T-helper 17 cell (primary cell): ENCODE results near the gene XKR7. TPM values are rescaled to one million over a fixed set of nuclear protein-coding genes. Genes with fewer than 3 reads are reported as not detected.

Experiments
- ATAC-seq: fragments of 150-1000 bp; cut with Tn5 transposase; 2 replicates; pipeline ENCODE4 v1.10.0; 2021; ENCODE audit warnings: mild to moderate bottlenecking, moderate library complexity
- DNase-seq, 3 donors: peaks; one replicate each; pipeline versions ENCODE4 v3.0.0 to v3.0.0-alpha.2; 2020 to 2021
- H3K9me3 ChIP-seq: one replicate; pipeline ENCODE4 v1.7.0; 2013; ENCODE audit warnings: low read length, mild to moderate bottlenecking; ENCODE audit not compliant: control insufficient read depth, poor library complexity, severe bottlenecking
- H3K27ac Mint-ChIP-seq: one replicate; pipeline ENCODE4 v1.8.0; 2022; ENCODE audit warnings: mild to moderate bottlenecking, moderate library complexity, mixed read lengths
- H3K27me3 Mint-ChIP-seq: one replicate; pipeline ENCODE4 v1.8.0; 2022; ENCODE audit warnings: mixed read lengths
- H3K36me3 Mint-ChIP-seq: one replicate; pipeline ENCODE4 v1.8.0; 2022; ENCODE audit warnings: low read depth, mixed read lengths
- H3K4me1 Mint-ChIP-seq: one replicate; pipeline ENCODE4 v1.8.0; 2022; ENCODE audit warnings: mild to moderate bottlenecking, mixed read lengths
- H3K4me3 Mint-ChIP-seq: one replicate; pipeline ENCODE4 v1.8.0; 2022; ENCODE audit warnings: mild to moderate bottlenecking, moderate library complexity, mixed read lengths
- total RNA-seq, 4 donors: library from RNA in 2 of 4; stranded (reverse) in 2 of 4; gene quantifications; one replicate each; pipeline ENCODE4 v1.2.3 and lab custom pipeline; 2022 to 2026

XKR7 gene
- total RNA-seq, 2 donors from 2014 or later, result not detected

GRCh38 chr20:31974951-31975487 lies 7.1 kb downstream of the XKR7 start:
- Mint-ChIP-seq H3K27ac (no peak overlapping the region), H3K4me1 (peaks cover 2% of the 10 kb centered on the region), H3K4me3 (no peak overlapping the region), H3K36me3 (peaks cover 2% of the 10 kb centered on the region), H3K27me3 (peaks cover 77% of the 10 kb centered on the region)
- no peak for DNase-seq
- ATAC-seq, result no peak
- H3K9me3 ChIP-seq, result no peaks in the 10 kb centered on the region

- no peak for ATAC-seq
- Mint-ChIP-seq H3K27me3 (peaks cover 68% of the 10 kb centered on the region), H3K4me1 (peaks cover 2% of the 10 kb centered on the region), H3K4me3 (no peak overlapping the region), H3K27ac (no peak overlapping the region), H3K36me3 (peaks cover 4% of the 10 kb centered on the region)
- no peak for DNase-seq
- no peaks in the 10 kb centered on the region for H3K9me3 ChIP-seq
These were observed 7.9 kb downstream of the XKR7 start for GRCh38 chr20:31975874-31976273.

- no peaks in the 10 kb centered on the region for H3K9me3 ChIP-seq
- peaks cover 68% of the 10 kb centered on the region for H3K27me3 Mint-ChIP-seq
- H3K36me3 Mint-ChIP-seq, result peaks cover 5% of the 10 kb centered on the region
- no peak overlapping the region for H3K4me3 Mint-ChIP-seq
- H3K4me1 Mint-ChIP-seq, result peaks cover 5% of the 10 kb centered on the region
- ATAC-seq (no peak), DNase-seq (no peak)
- H3K27ac Mint-ChIP-seq, result no peak overlapping the region
These were observed 9.1 kb downstream of the XKR7 start for GRCh38 chr20:31977080-31977479.

GRCh38 chr20:31979713-31980426 lies 11.9 kb downstream of the XKR7 start:
- H3K9me3 ChIP-seq, result no peaks in the 10 kb centered on the region
- H3K4me1 Mint-ChIP-seq, result peaks cover 5% of the 10 kb centered on the region
- no peak overlapping the region for H3K4me3 Mint-ChIP-seq
- no peak for ATAC-seq
- no peak for DNase-seq
- H3K27ac Mint-ChIP-seq, result no peak overlapping the region
- peaks cover 7% of the 10 kb centered on the region for H3K36me3 Mint-ChIP-seq
- H3K27me3 Mint-ChIP-seq, result peaks cover 54% of the 10 kb centered on the region

- peaks cover 5% of the 10 kb centered on the region for H3K4me1 Mint-ChIP-seq
- H3K4me3 Mint-ChIP-seq, result no peak overlapping the region
- ATAC-seq (no peak), DNase-seq (no peak)
- H3K27me3 Mint-ChIP-seq, result peaks cover 44% of the 10 kb centered on the region
- H3K36me3 Mint-ChIP-seq, result peaks cover 7% of the 10 kb centered on the region
- no peaks in the 10 kb centered on the region for H3K9me3 ChIP-seq
- no peak overlapping the region for H3K27ac Mint-ChIP-seq
These were observed 13.8 kb downstream of the XKR7 start for GRCh38 chr20:31981784-31982183.

GRCh38 chr20:31984981-31985471 lies 17.1 kb downstream of the XKR7 start:
- Mint-ChIP-seq H3K27ac (no peak overlapping the region), H3K4me1 (peaks cover 12% of the 10 kb centered on the region), H3K4me3 (no peak overlapping the region), H3K27me3 (peaks cover 22% of the 10 kb centered on the region), H3K36me3 (peaks cover 7% of the 10 kb centered on the region)
- no peak for DNase-seq
- no peaks in the 10 kb centered on the region for H3K9me3 ChIP-seq
- ATAC-seq, result no peak

GRCh38 chr20:31987744-31988143 lies 19.8 kb downstream of the XKR7 start:
- Mint-ChIP-seq H3K4me3 (no peak overlapping the region), H3K4me1 (peaks cover 9% of the 10 kb centered on the region), H3K27me3 (peaks cover 17% of the 10 kb centered on the region), H3K36me3 (peaks cover 3% of the 10 kb centered on the region), H3K27ac (no peak overlapping the region)
- H3K9me3 ChIP-seq, result no peaks in the 10 kb centered on the region
- ATAC-seq (no peak), DNase-seq (no peak)

GRCh38 chr20:31988430-31989015 lies 20.6 kb downstream of the XKR7 start:
- Mint-ChIP-seq H3K27ac (peak overlapping the region; percentile 4), H3K4me1 (peaks cover 9% of the 10 kb centered on the region), H3K4me3 (no peak overlapping the region), H3K27me3 (peaks cover 17% of the 10 kb centered on the region), H3K36me3 (no peaks in the 10 kb centered on the region)
- ATAC-seq (no peak), DNase-seq (no peak)
- H3K9me3 ChIP-seq, result no peaks in the 10 kb centered on the region

- Mint-ChIP-seq H3K4me3 (no peak overlapping the region), H3K36me3 (no peaks in the 10 kb centered on the region), H3K27ac (no peak overlapping the region), H3K4me1 (peaks cover 9% of the 10 kb centered on the region), H3K27me3 (peaks cover 23% of the 10 kb centered on the region)
- H3K9me3 ChIP-seq, result no peaks in the 10 kb centered on the region
- no peak for ATAC-seq
- DNase-seq, result no peak
These were observed 21.2 kb downstream of the XKR7 start for GRCh38 chr20:31989030-31989645.

- Mint-ChIP-seq H3K4me1 (peaks cover 11% of the 10 kb centered on the region), H3K27me3 (peaks cover 36% of the 10 kb centered on the region), H3K4me3 (no peak overlapping the region), H3K36me3 (peaks cover 2% of the 10 kb centered on the region), H3K27ac (no peak overlapping the region)
- no peak for ATAC-seq
- DNase-seq, result no peak
- H3K9me3 ChIP-seq, result no peaks in the 10 kb centered on the region
These were observed 22.8 kb downstream of the XKR7 start for GRCh38 chr20:31990641-31991338.

GRCh38 chr20:31991339-31991705 lies 23.4 kb downstream of the XKR7 start:
- DNase-seq, result no peak
- ATAC-seq, result no peak
- Mint-ChIP-seq H3K4me1 (peaks cover 13% of the 10 kb centered on the region), H3K27me3 (peaks cover 41% of the 10 kb centered on the region), H3K4me3 (no peak overlapping the region), H3K36me3 (peaks cover 7% of the 10 kb centered on the region), H3K27ac (no peak overlapping the region)
- no peaks in the 10 kb centered on the region for H3K9me3 ChIP-seq

GRCh38 chr20:31992086-31992485 lies 24.1 kb downstream of the XKR7 start:
- Mint-ChIP-seq H3K4me3 (no peak overlapping the region), H3K4me1 (peaks cover 13% of the 10 kb centered on the region), H3K27me3 (peaks cover 49% of the 10 kb centered on the region), H3K27ac (no peak overlapping the region), H3K36me3 (peaks cover 9% of the 10 kb centered on the region)
- DNase-seq, result no peak
- no peaks in the 10 kb centered on the region for H3K9me3 ChIP-seq
- ATAC-seq, result no peak

- H3K36me3 Mint-ChIP-seq, result peaks cover 9% of the 10 kb centered on the region
- no peak overlapping the region for H3K27ac Mint-ChIP-seq
- DNase-seq (no peak), ATAC-seq (no peak)
- H3K27me3 Mint-ChIP-seq, result peaks cover 65% of the 10 kb centered on the region
- H3K4me1 Mint-ChIP-seq, result peaks cover 4% of the 10 kb centered on the region
- no peaks in the 10 kb centered on the region for H3K9me3 ChIP-seq
- no peak overlapping the region for H3K4me3 Mint-ChIP-seq
These were observed 29.0 kb downstream of the XKR7 start for GRCh38 chr20:31996996-31997395.
